Gastrocnemius medialis (tissue), 4 donors: ENCODE results near the gene MFSD6L.

Experiments
- POLR2A ChIP-seq, 2 donors: fragments of 450-650 bp; IDR thresholded peaks; one replicate each; pipeline ENCODE4 v1.6.1; 2017; ENCODE audit warnings: antibody characterized with exemption in 2 of 2, mild to moderate bottlenecking in 2 of 2, moderate library complexity in 2 of 2
- TF ChIP-seq, protein P1 (sequence below), 5 experiments: fragments of 450-650 bp in 3 of 5; fragments of 200-600 bp in 2 of 5; sonication (generic) in 2 of 5; IDR thresholded peaks in 4 of 5; conservative IDR thresholded peaks in 1 of 5; 1 replicate in 4 of 5; 2 replicates in 1 of 5; pipeline ENCODE4 v1.5.1; 2016 to 2019; ENCODE audit warnings: antibody characterized with exemption in 5 of 5, mild to moderate bottlenecking in 3 of 5, moderate library complexity in 3 of 5

DNA sequence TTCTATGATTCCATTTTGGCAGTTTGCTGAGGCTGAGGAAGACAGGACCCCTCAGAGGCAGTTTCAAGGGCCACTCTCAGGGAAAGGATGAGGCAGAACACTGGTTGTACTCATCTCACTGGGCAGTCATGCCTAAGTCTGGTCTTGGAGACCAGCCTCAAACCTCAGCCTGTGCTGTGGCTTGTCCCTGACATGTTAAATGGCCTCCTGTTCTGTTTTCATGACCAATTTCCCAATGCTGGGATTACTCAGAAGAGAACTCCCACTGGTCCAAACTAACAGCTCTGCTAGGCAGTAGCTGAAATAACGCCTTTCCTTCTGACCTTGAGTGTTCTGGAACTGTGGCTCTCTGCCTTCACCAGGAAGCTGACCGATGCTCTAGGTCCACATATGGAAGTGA is 32.4 kb downstream of the MFSD6L start:
- TF ChIP-seq, protein P1, sequence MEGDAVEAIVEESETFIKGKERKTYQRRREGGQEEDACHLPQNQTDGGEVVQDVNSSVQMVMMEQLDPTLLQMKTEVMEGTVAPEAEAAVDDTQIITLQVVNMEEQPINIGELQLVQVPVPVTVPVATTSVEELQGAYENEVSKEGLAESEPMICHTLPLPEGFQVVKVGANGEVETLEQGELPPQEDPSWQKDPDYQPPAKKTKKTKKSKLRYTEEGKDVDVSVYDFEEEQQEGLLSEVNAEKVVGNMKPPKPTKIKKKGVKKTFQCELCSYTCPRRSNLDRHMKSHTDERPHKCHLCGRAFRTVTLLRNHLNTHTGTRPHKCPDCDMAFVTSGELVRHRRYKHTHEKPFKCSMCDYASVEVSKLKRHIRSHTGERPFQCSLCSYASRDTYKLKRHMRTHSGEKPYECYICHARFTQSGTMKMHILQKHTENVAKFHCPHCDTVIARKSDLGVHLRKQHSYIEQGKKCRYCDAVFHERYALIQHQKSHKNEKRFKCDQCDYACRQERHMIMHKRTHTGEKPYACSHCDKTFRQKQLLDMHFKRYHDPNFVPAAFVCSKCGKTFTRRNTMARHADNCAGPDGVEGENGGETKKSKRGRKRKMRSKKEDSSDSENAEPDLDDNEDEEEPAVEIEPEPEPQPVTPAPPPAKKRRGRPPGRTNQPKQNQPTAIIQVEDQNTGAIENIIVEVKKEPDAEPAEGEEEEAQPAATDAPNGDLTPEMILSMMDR (IDR thresholded peaks at IDR 0.05 in 4 of 5, conservative IDR thresholded peaks at IDR 0.05 in 1 of 5), result no peak
- no peak for TF ChIP-seq POLR2A (IDR thresholded peaks at IDR 0.05)
